ENCODE data around the gene LRIT3. TPM values are rescaled to one million over a fixed set of nuclear protein-coding genes. Genes with fewer than 3 reads are reported as not detected.

LRIT3 gene, protein sequence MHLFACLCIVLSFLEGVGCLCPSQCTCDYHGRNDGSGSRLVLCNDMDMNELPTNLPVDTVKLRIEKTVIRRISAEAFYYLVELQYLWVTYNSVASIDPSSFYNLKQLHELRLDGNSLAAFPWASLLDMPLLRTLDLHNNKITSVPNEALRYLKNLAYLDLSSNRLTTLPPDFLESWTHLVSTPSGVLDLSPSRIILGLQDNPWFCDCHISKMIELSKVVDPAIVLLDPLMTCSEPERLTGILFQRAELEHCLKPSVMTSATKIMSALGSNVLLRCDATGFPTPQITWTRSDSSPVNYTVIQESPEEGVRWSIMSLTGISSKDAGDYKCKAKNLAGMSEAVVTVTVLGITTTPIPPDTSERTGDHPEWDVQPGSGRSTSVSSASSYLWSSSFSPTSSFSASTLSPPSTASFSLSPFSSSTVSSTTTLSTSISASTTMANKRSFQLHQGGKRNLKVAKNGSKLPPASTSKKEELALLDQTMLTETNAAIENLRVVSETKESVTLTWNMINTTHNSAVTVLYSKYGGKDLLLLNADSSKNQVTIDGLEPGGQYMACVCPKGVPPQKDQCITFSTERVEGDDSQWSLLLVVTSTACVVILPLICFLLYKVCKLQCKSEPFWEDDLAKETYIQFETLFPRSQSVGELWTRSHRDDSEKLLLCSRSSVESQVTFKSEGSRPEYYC
- polyA plus RNA-seq (2012; ENCODE audit: insufficient read depth, insufficient read length) = not detected

DNA sequence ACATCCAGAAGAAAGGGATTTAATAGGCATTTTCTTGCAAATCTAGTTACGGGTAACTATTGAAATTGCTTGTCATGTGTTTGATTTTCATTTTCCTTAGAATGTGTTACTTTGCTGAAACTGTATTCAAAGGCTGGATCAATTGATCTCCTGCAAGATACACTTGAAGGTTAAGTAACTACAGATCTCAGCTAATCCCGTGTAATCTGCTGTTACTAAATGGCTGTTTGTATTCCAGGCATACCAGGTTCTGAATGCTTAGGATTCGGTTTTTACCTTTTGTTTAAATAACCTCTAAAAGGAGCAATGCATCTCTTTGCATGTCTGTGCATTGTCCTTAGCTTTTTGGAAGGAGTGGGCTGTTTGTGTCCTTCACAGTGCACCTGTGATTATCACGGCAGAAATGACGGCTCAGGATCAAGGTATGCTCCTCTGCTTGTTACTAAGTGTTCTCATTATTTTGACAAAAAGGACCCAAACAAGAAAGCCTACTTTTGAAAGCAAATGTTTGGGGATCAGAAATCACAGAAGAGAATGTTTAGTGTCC is at the start of gene LRIT3:
LRIT3 (plus strand) TSS at position 212 of the 547 bp plus-strand sequence; CDS start at position 307, 95 bp downstream.
- DNase-seq (ENCODE audit: low read depth, low spot score) = no peak
- H3K4me3 ChIP-seq (ENCODE audit: low read length) = no peak within 1 kb of the TSS

DNA sequence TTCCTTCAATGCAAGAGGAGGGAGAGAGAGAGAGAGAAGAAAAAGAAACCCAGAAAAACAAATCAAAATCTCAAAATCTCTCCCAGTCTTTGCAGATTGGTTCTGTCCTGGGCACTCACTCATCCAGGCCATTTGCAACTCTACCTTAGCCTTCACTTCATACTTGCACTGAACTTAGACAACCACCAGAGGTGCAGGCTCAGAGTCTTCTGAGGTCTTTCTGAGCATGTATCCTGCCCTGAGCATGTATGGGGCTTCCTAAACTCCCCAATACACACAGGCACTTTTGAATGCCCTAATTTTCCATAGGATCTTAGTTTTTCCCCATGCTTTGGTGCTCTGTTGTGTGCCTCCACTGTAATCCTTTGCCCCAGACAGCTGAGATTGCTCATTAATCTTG is 49.0 kb upstream of the LRIT3 start:
- no peak for DNase-seq (ENCODE audit: low read depth, low spot score)
- no peak overlapping the region for H3K4me3 ChIP-seq (ENCODE audit: low read length)

DNA sequence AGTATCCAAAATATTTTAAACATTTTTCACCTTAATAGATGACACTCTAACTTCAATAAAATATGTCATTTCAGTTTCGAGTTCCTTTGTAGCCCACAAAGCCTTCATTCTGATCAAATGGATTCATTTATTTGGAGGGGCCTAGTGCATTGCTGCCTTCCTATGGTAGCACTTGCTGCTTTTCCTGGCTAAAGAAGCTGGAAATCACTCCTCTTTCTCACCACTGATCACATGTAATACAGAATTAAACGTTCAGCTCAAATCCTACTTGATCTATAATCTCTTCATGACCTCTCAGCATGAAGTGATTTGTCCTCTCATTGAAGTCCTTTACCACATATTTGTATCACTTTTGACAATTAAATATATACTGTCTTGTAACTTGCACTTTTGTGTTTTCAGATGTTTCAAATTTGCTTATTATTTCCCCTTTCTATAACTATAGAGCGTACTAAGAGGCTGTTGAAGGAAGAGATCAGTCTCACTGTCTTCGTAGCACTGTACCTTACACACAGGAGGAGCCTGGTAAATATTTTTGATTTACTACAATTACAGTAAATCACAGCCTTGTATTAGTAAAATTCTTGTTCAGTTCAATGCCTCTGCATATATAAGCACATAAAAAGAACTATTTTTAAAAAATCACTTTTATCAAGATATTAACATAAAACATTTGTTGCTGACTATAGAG is 46.7 kb upstream of the LRIT3 start:
- H3K4me3 ChIP-seq (ENCODE audit: low read length) = no peak overlapping the region
- no peak for DNase-seq (ENCODE audit: low read depth, low spot score)

DNA sequence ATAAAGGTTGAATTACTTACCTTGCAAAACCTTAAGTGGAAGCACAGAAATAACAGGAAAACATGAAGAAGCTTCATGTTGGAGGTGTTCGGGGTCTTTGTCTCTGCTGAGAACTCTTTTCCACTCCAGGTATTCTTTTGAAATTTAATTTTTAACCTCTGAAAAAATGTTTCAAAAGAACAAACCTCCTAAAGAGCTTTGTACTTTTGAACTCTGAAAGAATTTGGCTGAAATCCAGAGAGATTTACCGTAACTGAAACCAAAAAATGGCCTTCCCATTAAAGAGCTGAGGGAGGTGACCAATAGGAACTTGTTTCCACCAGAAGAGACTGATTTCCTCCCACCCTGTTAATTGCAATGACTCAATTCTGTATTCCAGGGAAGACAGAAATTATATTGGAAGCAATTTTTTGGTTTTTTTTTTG is 46.0 kb upstream of the LRIT3 start, which contains the start of gene CFI:
CFI (minus strand) TSS at position 105 of the 425 bp plus-strand sequence; CDS start at position 77, 28 bp downstream.
- no peak within 1 kb of the TSS for H3K4me3 ChIP-seq (ENCODE audit: low read length)
- no peak for DNase-seq (ENCODE audit: low read depth, low spot score)

DNA sequence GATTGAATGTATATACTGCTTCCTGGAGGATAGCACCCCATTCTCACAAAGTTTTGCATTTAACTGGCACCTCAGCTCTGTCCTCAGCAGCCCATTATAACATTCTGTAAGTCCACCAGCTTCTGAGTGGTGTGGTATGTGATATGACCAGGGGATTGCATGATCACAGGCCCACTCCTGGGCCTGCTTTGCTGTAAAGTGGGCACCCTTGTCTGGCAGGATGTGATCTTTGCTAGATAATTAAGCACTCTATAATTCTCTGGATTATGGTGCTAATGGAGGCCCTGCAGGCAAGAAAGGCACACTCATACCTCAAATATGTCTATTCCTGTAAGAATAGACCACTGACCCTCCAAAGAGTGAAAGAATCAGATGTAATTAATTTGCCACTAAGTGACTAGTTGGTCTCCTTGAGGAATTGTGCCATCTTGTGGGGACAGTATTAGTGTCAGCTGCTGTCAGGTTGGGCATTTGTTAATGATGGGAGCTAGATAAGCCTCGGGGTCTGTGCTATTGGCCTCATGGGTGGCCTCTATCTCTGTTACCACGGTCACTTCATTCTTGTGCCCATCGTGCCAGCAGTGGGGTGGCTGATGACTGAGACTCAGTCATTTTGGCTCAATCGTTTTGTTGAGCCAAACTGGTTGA is 43.9 kb upstream of the LRIT3 start:
- H3K4me3 ChIP-seq (ENCODE audit: low read length) = no peak overlapping the region
- DNase-seq (ENCODE audit: low read depth, low spot score) = no peak

DNA sequence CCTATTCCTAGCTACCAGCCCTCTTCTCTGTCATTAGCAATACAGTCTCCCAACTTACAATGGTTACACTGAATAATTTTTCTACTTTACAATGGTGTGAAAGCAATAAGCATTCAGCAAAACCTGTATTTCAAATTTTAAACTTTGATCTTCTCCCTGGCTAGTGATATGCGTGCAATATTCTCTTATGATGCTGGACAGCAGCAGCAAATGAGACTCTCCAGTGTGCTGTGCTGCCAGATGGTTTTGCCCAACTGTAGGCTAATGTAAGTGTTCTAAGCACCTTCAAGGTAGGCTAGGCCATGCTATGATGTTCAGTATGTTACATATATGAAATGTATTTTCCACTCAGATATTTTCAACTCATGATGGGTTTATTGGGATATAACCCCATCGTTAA is 38.3 kb upstream of the LRIT3 start:
- H3K4me3 ChIP-seq (ENCODE audit: low read length) = no peak overlapping the region
- no peak for DNase-seq (ENCODE audit: low read depth, low spot score)

DNA sequence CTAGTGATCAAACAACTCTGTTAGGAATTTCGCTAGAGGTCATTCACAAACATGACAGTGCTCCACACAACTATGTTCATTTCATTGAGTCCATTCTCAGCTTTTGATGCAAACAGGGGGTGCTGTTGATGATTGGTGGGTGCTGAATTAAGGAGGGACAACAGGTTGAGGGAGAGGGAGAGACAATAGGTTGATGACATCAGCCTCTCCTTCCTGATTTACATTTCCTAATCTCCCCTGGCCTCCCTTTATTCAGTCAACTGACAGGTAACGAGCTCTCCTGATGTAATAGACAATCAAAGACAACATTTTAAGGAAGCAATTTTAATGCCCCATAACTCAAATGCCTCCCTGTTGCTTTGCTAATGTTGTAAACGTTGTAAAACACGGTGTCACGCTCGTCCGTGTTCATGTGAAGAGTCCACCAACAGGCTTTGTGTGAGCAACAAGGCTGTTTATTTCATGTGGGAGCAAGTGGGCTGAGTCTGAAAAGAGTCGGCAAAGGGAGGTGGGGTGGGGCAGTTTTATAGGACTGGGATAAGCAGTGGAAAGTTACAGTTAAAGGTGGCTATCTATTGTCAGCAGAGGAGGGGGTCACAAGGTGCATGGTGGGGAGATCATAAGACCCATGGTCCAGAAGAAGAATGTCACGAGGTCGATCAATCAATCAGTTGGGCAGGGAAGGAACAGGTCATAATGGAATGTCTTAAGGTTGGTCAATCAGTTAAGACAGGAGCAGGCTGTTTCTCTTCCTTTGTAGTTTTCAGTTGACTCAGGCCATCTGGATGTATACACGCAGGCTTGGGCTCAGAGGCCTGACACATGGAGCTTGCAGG is 37.1 kb upstream of the LRIT3 start:
- DNase-seq (ENCODE audit: low read depth, low spot score) = no peak
- H3K4me3 ChIP-seq (ENCODE audit: low read length) = no peak overlapping the region

DNA sequence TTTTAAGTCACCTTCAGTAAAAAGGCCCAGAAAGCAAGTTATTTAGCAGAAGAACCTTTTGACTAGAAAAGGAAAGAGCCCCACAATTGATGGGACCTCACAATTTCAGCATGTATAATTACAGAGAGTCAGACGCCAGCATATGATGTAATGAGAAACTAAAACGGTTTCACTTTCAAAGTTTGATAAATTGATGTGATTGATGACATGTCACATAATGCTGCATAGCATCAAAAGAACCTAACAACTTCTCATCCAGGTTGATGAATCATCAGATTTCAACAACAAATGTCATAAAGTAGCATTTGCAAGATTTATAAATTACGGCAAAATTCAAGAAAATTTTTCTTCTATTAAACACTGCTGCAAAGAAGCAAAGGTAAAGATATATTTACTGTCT is 36.2 kb upstream of the LRIT3 start:
- no peak for DNase-seq (ENCODE audit: low read depth, low spot score)
- H3K4me3 ChIP-seq (ENCODE audit: low read length) = no peak overlapping the region

DNA sequence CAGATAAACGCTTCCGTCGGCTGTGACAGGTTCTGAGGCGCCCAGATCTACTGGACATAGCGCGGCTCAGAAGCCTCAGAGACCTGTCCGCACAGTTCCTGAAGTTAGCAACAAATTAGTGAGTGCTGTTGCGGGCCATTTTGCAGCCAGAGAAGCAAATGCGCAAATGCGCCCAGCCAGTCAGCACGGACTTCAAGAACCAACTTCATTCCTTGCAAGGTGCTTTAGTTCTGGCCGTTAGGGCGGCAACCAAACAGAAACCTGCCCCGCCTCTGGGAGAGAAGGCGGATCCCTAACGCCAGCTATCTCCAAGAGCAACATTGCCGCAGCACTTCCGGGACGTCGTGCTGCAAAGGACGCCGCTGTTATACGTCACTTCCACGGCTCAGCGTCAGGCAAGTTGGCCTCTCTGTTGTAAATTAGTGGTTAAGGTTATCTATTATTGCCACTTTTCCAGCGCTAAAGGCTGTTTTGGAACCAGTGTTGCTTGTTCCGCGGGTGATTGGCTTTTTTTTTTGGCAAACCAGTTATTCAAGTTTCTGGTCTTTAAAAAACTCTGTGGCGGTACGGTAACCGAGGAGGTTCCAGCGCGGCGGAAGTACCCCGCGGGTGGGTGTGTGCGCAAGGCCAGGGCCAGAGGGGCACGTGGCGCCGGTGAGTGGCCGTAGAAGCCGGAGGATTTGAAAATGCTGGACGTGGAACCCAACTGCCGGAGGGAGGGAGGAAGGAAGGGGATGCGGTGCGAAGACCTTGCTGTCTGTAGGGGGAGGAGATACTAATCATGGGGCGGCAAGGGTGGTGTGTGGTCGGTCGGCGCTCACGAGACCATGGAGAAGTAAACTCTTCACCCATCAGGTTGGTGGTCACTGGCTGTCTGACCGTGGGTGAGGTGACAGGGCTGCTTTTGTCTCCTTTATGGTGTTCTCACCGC is 32.5 kb upstream of the LRIT3 start, which contains the start of gene GAR1:
GAR1 (plus strand) TSS at position 612 of the 931 bp plus-strand sequence. CDS start 403 bp downstream, outside the sequence.
- peak; percentile 93 for DNase-seq (ENCODE audit: low read depth, low spot score)
- H3K4me3 ChIP-seq (ENCODE audit: low read length) = peak within 1 kb of the TSS; percentile 99

DNA sequence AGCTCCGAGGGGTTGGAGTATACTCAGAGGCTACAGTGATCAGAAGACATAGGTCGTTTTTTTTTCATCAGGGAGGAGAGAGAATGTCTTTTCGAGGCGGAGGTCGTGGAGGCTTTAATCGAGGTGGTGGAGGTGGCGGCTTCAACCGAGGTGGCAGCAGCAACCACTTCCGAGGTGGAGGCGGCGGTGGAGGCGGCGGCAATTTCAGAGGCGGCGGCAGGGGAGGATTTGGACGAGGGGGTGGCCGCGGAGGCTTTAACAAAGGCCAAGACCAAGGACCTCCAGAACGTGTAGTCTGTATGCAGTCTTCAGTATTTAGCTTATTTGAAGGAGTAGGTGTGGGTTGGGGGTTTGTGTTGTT is 31.8 kb upstream of the LRIT3 start:
- DNase-seq (ENCODE audit: low read depth, low spot score) = no peak
- H3K4me3 ChIP-seq (ENCODE audit: low read length) = peak overlapping the region; percentile 99

DNA sequence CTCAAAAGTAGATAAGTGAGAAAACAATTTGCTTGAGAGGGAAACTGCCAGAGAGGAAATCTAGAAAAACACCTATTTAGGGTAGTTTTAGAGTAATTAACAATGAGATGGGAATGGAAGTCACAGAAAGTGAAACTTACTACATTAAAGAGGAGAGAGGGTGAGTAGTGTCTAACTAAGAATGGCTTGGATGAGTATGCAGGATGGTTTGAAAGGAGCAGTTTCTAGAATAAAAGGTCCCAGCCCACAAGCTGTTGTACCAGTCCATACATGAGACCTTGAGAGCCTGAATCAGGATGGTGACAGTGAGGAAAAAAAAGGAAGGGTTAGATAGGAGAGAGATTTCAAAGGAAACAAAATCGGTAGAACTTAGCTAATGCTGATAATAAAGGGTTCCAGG is 31.0 kb upstream of the LRIT3 start:
- peak overlapping the region; percentile 99 for H3K4me3 ChIP-seq (ENCODE audit: low read length)

DNA sequence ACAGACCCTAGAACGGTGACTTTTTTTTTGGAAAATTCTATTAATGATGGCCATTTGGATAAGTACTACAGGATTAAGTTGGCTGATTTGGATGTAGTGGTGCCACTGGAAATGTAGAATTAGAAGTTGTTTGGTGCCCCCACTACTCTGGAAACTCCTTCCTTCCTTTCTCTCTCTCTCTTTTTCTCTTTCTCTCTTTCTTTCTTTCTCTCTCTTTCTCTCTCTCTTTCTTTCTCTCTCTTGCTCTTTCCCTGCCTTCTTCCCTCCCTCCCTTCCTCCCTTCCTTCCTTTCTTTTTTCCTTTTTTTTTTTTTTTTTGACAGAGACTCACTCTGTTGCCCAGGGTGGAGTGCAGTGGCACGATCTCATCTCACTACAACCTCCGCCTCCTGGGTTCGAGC is 29.6 kb upstream of the LRIT3 start:
- DNase-seq (ENCODE audit: low read depth, low spot score) = no peak
- H3K4me3 ChIP-seq (ENCODE audit: low read length) = no peak overlapping the region

More for the DNA sequence above, 31.0 kb upstream of the LRIT3 start:
- DNase-seq (ENCODE audit: low read depth, low spot score) = no peak

DNA sequence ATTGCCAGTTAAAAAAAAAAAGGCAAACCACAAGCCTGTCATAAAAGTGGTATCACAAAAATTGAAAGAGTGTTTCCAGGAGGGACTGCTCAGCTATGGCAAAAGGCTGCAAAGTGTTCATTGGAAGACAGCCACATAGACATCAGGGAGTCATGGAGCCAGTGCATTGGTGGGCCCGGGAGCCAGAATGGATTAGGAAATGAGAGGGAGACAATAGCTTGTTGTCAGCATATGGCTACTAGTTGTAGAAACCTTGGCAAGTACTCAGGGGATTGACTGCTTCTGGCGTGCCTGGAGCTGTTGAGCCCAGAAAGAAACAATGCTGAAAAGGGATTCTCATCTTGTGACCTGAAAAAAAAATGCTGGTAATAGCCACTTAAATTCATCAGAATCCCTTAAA is 27.3 kb upstream of the LRIT3 start:
- DNase-seq (ENCODE audit: low read depth, low spot score) = no peak
- no peak overlapping the region for H3K4me3 ChIP-seq (ENCODE audit: low read length)

DNA sequence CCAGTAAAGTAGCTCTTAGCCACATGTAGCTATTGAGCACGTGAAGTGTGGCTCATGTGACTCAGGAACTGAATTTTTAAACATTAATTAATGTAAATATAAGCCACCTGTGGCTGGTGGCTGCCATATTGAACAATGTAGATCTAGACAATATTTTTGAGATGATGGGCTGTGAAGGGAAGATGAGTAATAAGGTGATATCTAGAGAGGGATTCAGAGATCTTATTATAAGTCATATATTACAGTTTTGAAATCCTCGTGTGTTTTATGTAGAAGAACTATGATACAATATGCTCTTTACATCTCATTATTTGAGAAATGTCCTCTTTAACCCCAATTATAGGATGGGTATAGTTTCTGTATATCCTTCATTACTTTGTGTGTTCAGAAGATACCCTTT is 26.7 kb upstream of the LRIT3 start:
- no peak overlapping the region for H3K4me3 ChIP-seq (ENCODE audit: low read length)
- no peak for DNase-seq (ENCODE audit: low read depth, low spot score)

DNA sequence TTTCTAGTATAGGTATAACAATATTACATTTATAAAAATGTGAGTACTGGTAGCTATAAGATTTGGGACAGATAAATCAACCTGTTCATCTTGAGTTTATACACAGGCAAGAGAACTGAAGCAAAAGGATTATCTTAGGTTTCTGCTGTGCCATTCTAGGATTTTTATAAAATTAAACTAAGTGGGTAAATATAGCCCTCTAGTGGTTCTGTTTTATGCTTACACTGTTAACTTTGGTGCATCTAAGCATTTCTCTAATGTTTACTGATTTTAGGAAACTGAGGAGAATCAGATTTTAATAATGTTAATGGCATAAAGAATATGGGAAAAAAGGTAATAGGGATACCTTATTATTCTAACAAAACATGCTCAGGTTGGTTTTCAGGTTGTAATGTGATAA is 21.2 kb upstream of the LRIT3 start:
- no peak for DNase-seq (ENCODE audit: low read depth, low spot score)
- no peak overlapping the region for H3K4me3 ChIP-seq (ENCODE audit: low read length)

DNA sequence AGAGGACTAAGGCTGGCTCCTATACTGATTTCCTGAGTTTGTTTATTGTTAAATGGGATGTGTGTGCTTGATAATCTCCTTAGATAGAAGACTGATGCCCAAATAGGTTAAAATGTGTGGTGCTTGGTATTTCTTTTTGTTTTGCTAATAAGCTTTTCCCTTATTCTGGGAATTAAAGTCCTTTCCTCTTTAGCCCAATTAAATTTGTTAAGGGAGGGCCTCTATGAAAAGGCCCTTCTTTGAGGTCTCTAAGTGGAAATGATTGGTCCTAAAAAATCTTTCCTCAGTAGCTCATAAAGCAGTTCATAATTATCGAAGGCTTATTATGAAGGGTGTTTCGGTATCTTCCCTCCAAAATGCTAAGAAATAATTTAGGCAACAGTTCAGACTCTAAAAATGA is 20.2 kb upstream of the LRIT3 start, which contains the start of gene RRH:
RRH (plus strand) TSS at position 301 of the 400 bp plus-strand sequence; CDS start at position 357, 56 bp downstream.
- no peak for DNase-seq (ENCODE audit: low read depth, low spot score)
- no peak within 1 kb of the TSS for H3K4me3 ChIP-seq (ENCODE audit: low read length)

DNA sequence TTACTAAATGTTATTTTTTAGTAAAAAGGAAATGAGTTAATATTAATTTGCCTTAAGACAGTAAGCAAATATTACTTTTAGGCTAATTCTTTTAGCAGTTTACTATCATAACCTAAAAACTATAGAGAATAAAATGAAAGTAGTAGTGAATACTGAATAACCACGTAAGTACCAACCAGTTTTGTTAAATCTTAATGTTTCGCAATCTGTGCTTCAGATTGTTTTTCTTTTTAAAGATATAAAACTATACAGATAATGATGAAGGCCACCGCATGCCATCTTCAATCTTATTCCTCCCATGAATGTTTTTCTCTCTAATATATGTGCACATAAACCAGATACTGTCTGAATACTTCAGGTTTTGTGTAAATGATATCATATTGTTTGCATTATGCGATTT is 14.2 kb upstream of the LRIT3 start:
- DNase-seq (ENCODE audit: low read depth, low spot score) = no peak
- no peak overlapping the region for H3K4me3 ChIP-seq (ENCODE audit: low read length)

Measured in Jurkat, Clone E6-1 (cell line).